ENCODE measurements around the gene TMEFF1. TPM values are rescaled to one million over a fixed set of nuclear protein-coding genes. Genes with fewer than 3 reads are reported as not detected.

Gene TMEFF1
- total RNA-seq, 1 donor from 2014 or later, result 0.42 TPM

- no peak for DNase-seq (ENCODE audit: low spot score)
Measured at GRCh38 chr9:100445903-100446549, 26.9 kb upstream of the TMEFF1 start.

GRCh38 chr9:100447041-100447440 lies 25.9 kb upstream of the TMEFF1 start:
- DNase-seq (ENCODE audit: low spot score), result no peak

- no peak for DNase-seq (ENCODE audit: low spot score)
Measured at GRCh38 chr9:100448266-100448665, 24.7 kb upstream of the TMEFF1 start.

GRCh38 chr9:100449420-100449819 lies 23.5 kb upstream of the TMEFF1 start:
- no peak for DNase-seq (ENCODE audit: low spot score)

- DNase-seq (ENCODE audit: low spot score), result no peak
Measured at GRCh38 chr9:100452894-100453293, 20.1 kb upstream of the TMEFF1 start.

GRCh38 chr9:100455470-100455869 lies 17.5 kb upstream of the TMEFF1 start:
- no peak for DNase-seq (ENCODE audit: low spot score)

GRCh38 chr9:100457517-100457916 lies 15.4 kb upstream of the TMEFF1 start:
- no peak for DNase-seq (ENCODE audit: low spot score)

GRCh38 chr9:100459963-100460362 lies 13.0 kb upstream of the TMEFF1 start:
- no peak for DNase-seq (ENCODE audit: low spot score)

GRCh38 chr9:100465274-100465673 lies 7.7 kb upstream of the TMEFF1 start:
- DNase-seq (ENCODE audit: low spot score), result no peak

GRCh38 chr9:100465761-100466160 lies 7.2 kb upstream of the TMEFF1 start:
- no peak for DNase-seq (ENCODE audit: low spot score)

GRCh38 chr9:100466171-100466828 lies 6.6 kb upstream of the TMEFF1 start:
- no peak for DNase-seq (ENCODE audit: low spot score)

- DNase-seq (ENCODE audit: low spot score), result no peak
Measured at GRCh38 chr9:100466829-100467221, 6.1 kb upstream of the TMEFF1 start.

GRCh38 chr9:100468041-100468440 lies 4.9 kb upstream of the TMEFF1 start:
- DNase-seq (ENCODE audit: low spot score), result no peak

GRCh38 chr9:100472268-100472667 lies 681 bp upstream of the TMEFF1 start:
- no peak for DNase-seq (ENCODE audit: low spot score)

GRCh38 chr9:100473276-100474081 lies 530 bp downstream of the TMEFF1 start:
- no peak for DNase-seq (ENCODE audit: low spot score)

GRCh38 chr9:100474082-100474923 lies 1.4 kb downstream of the TMEFF1 start:
- no peak for DNase-seq (ENCODE audit: low spot score)

- no peak for DNase-seq (ENCODE audit: low spot score)
Measured at GRCh38 chr9:100474924-100475276, 2.0 kb downstream of the TMEFF1 start.

- DNase-seq (ENCODE audit: low spot score), result no peak
Measured at GRCh38 chr9:100477241-100477640, 4.3 kb downstream of the TMEFF1 start.

GRCh38 chr9:100478192-100478591 lies 5.2 kb downstream of the TMEFF1 start:
- DNase-seq (ENCODE audit: low spot score), result no peak

- DNase-seq (ENCODE audit: low spot score), result no peak
Measured at GRCh38 chr9:100479820-100480219, 6.9 kb downstream of the TMEFF1 start.

- DNase-seq (ENCODE audit: low spot score), result no peak
Measured at GRCh38 chr9:100485196-100485595, 12.2 kb downstream of the TMEFF1 start.
